T-helper 1 cell (primary cell): Measurements from ENCODE around the gene SLC29A1.

ENCODE experiments used
- DNase-seq, 5 donors: peaks; one replicate each; pipeline ENCODE4 v3.0.0-alpha.2; 2012 to 2020

The SLC29A1 gene

DNA sequence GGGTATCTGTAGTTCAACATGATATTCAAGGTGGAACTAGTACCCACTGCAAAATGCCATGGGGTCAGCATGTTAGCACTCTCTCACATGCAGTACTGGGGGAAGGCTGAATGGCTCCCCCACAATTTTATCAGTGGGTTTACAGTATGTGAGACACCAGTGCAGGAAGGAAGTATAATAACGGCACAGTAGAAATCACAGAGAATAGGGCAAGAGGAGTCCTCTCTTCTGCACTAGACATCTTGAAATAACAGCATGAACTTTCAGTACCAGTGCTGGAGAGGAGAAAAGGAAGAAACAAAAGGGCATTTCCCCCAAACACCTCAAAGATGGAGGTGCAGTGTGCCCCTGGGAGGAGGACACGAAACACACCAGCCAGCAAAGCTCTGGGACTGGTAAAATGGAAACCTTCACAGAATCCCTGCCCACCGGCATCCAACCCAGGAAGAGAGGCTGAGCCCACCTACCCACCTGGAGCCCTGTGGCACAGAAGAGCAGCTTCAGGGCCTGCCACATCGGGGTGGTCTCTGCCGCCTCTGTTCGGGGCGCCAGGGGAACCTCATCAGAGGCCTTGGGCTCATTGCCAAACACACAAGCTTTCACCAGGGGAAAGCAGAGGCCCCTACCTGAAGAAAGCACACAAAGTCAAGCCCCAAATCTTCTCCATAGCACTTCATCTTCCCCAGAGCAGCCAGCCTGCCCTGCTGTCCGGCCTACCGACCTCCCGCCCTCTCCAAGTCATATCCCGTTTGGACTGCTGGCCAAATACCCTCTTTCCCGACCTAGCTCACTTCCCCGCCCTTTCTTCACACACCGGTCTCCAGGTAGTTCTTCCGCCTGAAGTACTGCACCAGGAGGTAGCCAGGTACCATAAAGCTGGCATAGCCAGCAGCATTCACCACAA, 32.7 kb downstream of the SLC29A1 start:
- no peak for DNase-seq

DNA sequence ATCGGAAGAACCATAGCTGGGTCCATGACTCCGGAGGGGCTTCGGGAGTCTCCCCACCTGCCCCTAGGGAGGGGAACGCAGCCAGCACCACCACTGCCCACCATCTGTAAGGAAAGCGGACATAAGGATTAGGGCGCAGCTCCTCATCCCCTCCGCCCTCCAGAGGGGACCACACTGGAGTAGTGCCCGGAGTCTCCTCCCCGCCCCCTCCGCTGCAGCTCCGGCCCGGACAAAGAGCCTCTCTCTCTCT, 33.3 kb downstream of the SLC29A1 start:
- DNase-seq, result no peak

GRCh38 chr6:44257025-44257752, 33.8 kb downstream of the SLC29A1 start, which contains the start of gene SLC35B2:
Gene SLC35B2, minus strand, starts transcription at chr6:44257528. Its CDS starts 118 bp downstream, at chr6:44257410.
- peak; percentile 46 to 70 (median 53) for DNase-seq

- DNase-seq, result no peak
These were observed 34.4 kb downstream of the SLC29A1 start for GRCh38 chr6:44257753-44258324.

DNA sequence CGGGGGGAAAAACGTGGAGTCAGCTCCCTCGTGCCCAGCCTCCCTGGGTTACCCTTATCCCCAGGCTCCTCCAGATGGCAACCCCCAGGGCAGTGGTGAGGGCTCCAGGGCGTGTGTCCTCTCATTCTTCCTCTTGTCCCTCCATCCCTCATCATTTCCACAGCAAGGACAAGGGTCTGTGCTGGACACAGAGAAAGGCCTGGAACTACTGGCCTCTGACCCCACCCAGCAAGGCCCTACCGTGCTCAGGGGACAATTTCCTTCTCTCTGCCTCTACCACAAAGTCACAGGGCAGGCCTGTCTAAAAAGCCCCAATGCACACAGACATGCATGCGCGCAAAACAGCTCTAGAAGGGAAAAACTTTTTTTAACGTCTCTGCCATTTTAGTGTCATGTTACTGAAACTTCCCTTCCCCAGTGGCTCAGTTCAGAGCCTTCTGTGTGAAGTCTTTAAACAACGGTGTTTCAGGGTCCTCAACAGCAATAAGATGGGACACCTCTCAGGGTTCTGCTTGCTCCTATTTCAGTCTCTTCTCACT, 35.0 kb downstream of the SLC29A1 start:
- no peak for DNase-seq

GRCh38 chr6:44258921-44259320, 35.5 kb downstream of the SLC29A1 start:
- DNase-seq, result no peak

DNA sequence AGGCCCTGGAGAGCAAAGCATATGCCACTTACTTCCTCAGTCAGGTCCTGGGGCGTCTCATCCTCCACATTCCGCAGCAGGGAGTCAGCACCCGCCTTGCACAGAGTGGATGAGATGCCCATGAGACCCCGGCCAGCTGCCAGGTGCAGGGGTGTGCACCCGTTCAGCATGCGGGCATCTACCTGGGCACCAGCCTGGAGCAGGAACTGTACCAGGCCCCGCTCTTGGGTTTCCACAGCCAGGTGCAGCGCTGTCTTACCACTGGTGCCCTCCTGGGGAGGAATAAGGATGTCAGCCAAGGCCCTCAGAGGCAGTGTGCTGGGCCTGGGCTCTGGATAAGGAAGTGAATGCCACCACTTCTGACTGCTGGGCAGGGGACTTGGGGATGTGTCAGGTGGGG, 36.6 kb downstream of the SLC29A1 start:
- no peak for DNase-seq

- DNase-seq, result no peak
These were observed 37.3 kb downstream of the SLC29A1 start for GRCh38 chr6:44260451-44261297.

DNA sequence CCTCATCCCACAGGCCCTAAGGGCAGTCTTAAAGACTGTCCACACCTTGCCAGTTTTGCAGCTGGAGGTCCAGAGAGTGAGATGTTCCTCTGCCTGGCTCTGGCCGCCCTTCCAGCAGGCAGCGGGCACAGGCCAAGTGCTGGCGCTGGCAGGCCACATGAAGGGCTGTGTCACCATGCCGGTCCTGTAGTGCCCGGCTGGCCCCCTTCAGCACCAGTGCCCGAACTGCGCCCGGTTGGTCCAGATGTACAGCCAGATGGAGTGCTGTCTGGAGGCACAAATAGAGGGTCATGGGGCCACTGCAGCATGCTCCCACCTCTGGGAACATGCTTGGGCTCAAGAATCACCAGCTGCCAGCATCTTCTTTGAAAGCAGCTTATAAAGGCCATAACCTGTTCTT, 38.2 kb downstream of the SLC29A1 start:
- no peak for DNase-seq

DNA sequence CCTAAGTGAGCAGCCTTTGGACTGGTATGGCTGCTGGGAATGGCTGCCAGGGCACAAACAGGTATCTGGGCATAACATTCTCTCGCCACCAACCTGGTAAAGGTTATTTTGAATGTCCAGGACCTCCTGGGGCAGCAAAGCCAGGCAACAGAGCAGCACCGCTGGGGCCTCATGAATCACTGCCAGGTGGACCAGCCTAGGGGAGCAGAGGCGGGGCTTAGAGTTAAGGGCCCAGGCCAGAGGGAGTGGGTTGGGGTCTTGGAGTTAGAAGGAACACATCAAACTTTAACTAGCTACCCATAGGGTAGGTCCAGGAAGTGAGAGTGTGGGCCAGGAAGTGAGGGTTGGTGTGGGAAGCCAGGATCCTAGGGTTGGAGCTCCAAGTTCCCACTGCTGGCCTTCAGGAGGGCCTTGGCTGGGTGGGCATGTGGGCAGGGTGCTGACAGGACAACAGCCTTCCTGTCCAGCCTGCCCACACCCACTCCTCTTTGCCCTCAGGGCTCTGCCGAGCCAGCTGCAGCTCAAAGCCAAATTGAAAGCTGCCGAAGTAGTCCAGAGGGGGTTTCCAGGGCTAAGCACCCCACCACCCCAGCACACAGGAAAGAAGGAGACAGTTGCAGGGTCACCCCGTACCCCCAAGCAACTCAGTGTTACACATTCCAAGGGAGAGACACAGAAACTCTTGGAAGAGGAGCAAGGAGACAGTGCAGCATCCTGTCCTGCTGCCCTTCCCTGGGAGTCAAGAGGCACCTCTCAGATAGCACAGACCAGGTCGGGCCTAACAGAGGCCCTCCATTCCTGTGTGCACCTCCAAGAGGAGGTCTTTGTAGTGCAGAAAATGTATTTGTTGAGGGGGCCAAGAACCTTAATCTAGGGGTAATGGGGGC, 39.3 kb downstream of the SLC29A1 start:
- DNase-seq, result no peak

DNA sequence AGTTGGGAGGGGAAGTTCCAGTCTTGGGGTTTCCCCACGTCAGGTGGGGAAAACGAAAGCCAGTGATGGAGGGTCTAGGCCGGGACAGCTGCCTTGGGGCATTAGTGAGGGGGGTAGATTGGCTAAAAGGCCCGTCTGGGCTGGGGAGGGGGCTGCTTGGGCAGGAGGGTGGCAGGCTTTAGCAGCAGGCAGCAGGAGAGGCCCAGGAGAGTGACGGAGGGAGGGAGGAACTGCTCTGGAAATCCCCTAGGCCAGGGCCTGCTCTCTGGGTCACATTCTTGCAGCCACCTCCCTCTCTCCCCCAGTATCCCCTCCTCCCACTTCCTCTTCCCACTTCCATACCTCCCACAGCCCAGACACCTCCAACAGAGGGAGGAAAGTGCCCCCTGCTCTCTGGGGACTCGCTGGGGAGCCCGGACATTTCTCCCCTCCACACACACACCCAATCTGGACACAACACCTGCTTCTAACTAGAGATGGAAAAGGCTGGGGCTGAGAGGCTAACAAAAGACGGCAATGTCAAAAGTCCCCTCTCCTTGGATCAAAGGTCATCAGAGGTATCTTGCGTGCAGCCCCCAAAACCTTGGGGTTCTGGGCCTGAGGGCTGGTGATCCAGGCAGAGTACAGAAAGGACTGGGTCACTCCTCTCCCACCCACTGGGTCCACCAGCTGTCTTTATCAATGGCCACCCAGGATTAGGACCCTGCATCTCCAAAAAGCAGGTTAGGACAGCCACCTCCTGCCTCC, 40.1 kb downstream of the SLC29A1 start:
- peak; percentile 35 to 44 (median 40) for DNase-seq

GRCh38 chr6:44264154-44265006, 41.0 kb downstream of the SLC29A1 start:
- peak in 2 of 5 donors; percentile 37 to 63 for DNase-seq

GRCh38 chr6:44265007-44265721, 41.8 kb downstream of the SLC29A1 start, which contains the start of gene NFKBIE:
Gene NFKBIE, minus strand, starts transcription at chr6:44265551. Its CDS starts 205 bp downstream, at chr6:44265346.
- DNase-seq, result peak; percentile 88 to 94 (median 94)

GRCh38 chr6:44265722-44266233, 42.4 kb downstream of the SLC29A1 start:
- DNase-seq, result no peak

- DNase-seq, result no peak
These were observed 43.0 kb downstream of the SLC29A1 start for GRCh38 chr6:44266347-44266746.

DNA sequence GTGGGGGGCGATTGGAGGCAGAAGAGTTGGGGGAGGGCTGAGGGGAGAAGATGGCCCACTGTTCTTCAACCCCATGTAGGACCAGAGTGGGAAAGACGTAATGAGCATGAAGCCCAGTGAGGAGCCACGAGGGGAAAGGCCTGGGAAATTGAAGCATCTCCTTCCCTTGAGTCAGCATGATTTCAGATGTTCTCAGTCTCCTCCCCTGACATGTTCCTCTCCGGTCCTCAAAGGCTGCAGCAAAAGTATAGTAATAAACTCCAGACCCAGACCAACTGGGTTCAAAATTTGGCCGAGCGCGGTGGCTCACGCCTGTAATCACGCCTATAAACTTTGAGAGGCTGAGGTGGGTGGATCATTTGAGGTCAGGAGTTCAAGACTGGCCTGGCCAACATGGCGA, 43.9 kb downstream of the SLC29A1 start:
- no peak for DNase-seq

GRCh38 chr6:44268095-44268628, 44.8 kb downstream of the SLC29A1 start:
- peak in 2 of 5 donors; percentile 53 to 61 for DNase-seq
